PC-9 (cell line): Measurements from ENCODE around the gene AFF2. TPM values are rescaled to one million over a fixed set of nuclear protein-coding genes. Genes with fewer than 3 reads are reported as not detected.

Experiments used
- BruUV-seq: library from RNA; stranded (reverse); fragments of 400-500 nt; replicated peaks from 2 replicates; lab custom pipeline; 2021; lab: Mats Ljungman, UMichigan
- CTCF ChIA-PET: fragments of 300-600 bp; sonication (Branson Sonifier 250); formaldehyde crosslinking; loops from one replicate; lab custom pipeline; 2022; ENCODE audit warnings: antibody characterized with exemption; lab: Charles Lee
- POLR2A ChIA-PET: fragments of 300-600 bp; sonication (Branson Sonifier 250); formaldehyde crosslinking; loops from one replicate; lab custom pipeline; 2022; ENCODE audit warnings: antibody characterized with exemption; ENCODE audit not compliant: unreplicated experiment; lab: Charles Lee
- DNase-seq, 2 experiments: peaks; one replicate each; pipeline versions ENCODE4 v3.0.0 to v3.0.0-alpha.2; 2015 to 2022; ENCODE audit warnings: mixed read lengths in 1 of 2
- H2AFZ ChIP-seq: fragments of 200-600 bp; sonication (generic); 2 replicates; pipeline ENCODE4 v1.8.1; 2017; ENCODE audit warnings: antibody characterized with exemption
- H3F3A ChIP-seq: fragments of 200-600 bp; sonication (generic); 2 replicates; pipeline ENCODE4 v1.8.1; 2017; ENCODE audit warnings: antibody characterized with exemption, mild to moderate bottlenecking, low read depth; ENCODE audit not compliant: insufficient read depth
- H3K27ac ChIP-seq: fragments of 200-600 bp; sonication (generic); 2 replicates; pipeline ENCODE4 v1.6.1; 2016; ENCODE audit warnings: mixed run types
- H3K27me3 ChIP-seq: fragments of 200-600 bp; sonication (generic); 2 replicates; pipeline ENCODE4 v1.6.1; 2016; ENCODE audit warnings: low read depth, mixed run types; ENCODE audit not compliant: insufficient read depth
- H3K36me3 ChIP-seq: fragments of 200-600 bp; sonication (generic); 2 replicates; pipeline ENCODE4 v1.6.1; 2016; ENCODE audit warnings: low read depth, mixed run types
- H3K4me1 ChIP-seq: fragments of 200-600 bp; sonication (generic); replicated peaks from 2 replicates; pipeline ENCODE4 v1.6.1; 2016; ENCODE audit warnings: mixed run types; ENCODE audit not compliant: insufficient read depth
- H3K4me2 ChIP-seq: fragments of 200-600 bp; sonication (generic); 2 replicates; pipeline ENCODE4 v1.6.1; 2017; ENCODE audit warnings: mixed run types
- H3K4me3 ChIP-seq: fragments of 200-600 bp; sonication (generic); 2 replicates; pipeline ENCODE4 v1.6.1; 2016; ENCODE audit warnings: mixed run types
- H3K79me2 ChIP-seq: fragments of 200-600 bp; sonication (generic); 2 replicates; pipeline ENCODE4 v1.6.1; 2017; ENCODE audit warnings: low read depth, mixed run types
- H3K9me2 ChIP-seq: fragments of 200-600 bp; sonication (generic); 2 replicates; pipeline ENCODE4 v1.8.1; 2017; ENCODE audit warnings: mild to moderate bottlenecking; ENCODE audit not compliant: insufficient read depth
- H3K9me3 ChIP-seq: fragments of 200-600 bp; sonication (generic); 2 replicates; pipeline ENCODE4 v1.8.1; 2016; ENCODE audit warnings: low read depth; ENCODE audit not compliant: insufficient read depth
- H4K20me1 ChIP-seq: fragments of 200-600 bp; sonication (generic); 2 replicates; pipeline ENCODE4 v1.8.1; 2017; ENCODE audit not compliant: insufficient read depth
- EZH2 ChIP-seq: fragments of 200-600 bp; sonication (generic); IDR thresholded peaks from 2 replicates; pipeline ENCODE4 v1.8.0; 2017; ENCODE audit warnings: antibody characterized with exemption, low read depth
- intact Hi-C: fragments of 100-400 bp; cut with micrococcal nuclease; formaldehyde crosslinking; loops from one replicate; pipeline ENCODE4 v1.10.0; 2022; ENCODE audit not compliant: unreplicated experiment
- total RNA-seq: library from RNA; stranded (reverse); gene quantifications from 2 replicates; pipeline ENCODE4 v1.2.3, GENCODE V29; 2021
- TF ChIP-seq, protein P1 (sequence below): fragments of 200-600 bp; sonication (generic); conservative IDR thresholded peaks from 2 replicates; pipeline ENCODE4 v1.6.1; 2017; ENCODE audit warnings: mixed run types, antibody characterized with exemption, mild to moderate bottlenecking, moderate library complexity

AFF2 gene
- total RNA-seq, 1 experiment from 2014 or later: not detected

- no peak for TF ChIP-seq EZH2
- TF ChIP-seq, protein P1, sequence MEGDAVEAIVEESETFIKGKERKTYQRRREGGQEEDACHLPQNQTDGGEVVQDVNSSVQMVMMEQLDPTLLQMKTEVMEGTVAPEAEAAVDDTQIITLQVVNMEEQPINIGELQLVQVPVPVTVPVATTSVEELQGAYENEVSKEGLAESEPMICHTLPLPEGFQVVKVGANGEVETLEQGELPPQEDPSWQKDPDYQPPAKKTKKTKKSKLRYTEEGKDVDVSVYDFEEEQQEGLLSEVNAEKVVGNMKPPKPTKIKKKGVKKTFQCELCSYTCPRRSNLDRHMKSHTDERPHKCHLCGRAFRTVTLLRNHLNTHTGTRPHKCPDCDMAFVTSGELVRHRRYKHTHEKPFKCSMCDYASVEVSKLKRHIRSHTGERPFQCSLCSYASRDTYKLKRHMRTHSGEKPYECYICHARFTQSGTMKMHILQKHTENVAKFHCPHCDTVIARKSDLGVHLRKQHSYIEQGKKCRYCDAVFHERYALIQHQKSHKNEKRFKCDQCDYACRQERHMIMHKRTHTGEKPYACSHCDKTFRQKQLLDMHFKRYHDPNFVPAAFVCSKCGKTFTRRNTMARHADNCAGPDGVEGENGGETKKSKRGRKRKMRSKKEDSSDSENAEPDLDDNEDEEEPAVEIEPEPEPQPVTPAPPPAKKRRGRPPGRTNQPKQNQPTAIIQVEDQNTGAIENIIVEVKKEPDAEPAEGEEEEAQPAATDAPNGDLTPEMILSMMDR: no peak
- intact Hi-C loops: no loop called here
- H2AFZ ChIP-seq: no peak overlapping the region
- no peaks in the 10 kb centered on the region for H3F3A ChIP-seq
- no peaks in the 10 kb centered on the region for H3K4me1 ChIP-seq
- no peaks in the 10 kb centered on the region for H3K79me2 ChIP-seq
- no peak overlapping the region for H3K4me2 ChIP-seq
- BruUV-seq: no TSS peak
- no peak for DNase-seq
- H3K27me3 ChIP-seq: peaks cover 5% of the 10 kb centered on the region; the same call in 1 of the 2 replicates
- no peaks in the 10 kb centered on the region for H4K20me1 ChIP-seq
- H3K4me3 ChIP-seq: no peak overlapping the region
- no peaks in the 10 kb centered on the region for H3K9me2 ChIP-seq
- no peaks in the 10 kb centered on the region for H3K36me3 ChIP-seq
- no peak overlapping the region for H3K27ac ChIP-seq
- POLR2A ChIA-PET: no interaction called here
- no peaks in the 10 kb centered on the region for H3K9me3 ChIP-seq
- CTCF ChIA-PET: no interaction called here
Measured at GRCh38 chrX:148593146-148593545, 92.7 kb downstream of the AFF2 start.

DNA sequence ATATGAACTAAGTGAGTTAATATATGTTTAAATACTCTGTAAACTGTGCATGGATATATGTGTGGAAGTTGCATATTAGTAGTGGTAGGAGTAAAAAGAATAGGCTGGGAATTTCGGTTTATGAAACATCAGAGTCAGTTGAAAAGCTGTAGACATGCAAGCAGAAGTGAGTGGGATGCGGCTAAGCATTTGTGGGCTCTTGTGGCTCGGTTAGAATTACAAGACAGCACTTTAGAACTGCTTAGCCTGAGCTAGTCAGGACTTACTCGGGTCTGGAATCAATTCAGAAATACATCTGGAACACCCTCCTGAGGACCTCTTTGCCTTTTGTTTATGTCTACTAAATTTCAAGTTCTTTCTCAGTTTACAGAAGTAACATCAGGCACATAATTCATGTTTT lies 93.6 kb downstream of the AFF2 start:
- Histone ChIP-seq H3K4me2 (no peak overlapping the region), H3F3A (no peaks in the 10 kb centered on the region), H4K20me1 (no peaks in the 10 kb centered on the region), H3K27me3 (no peaks in the 10 kb centered on the region), H3K4me1 (no peaks in the 10 kb centered on the region), H3K27ac (no peak overlapping the region), H3K9me2 (no peaks in the 10 kb centered on the region), H3K36me3 (no peaks in the 10 kb centered on the region), H2AFZ (no peak overlapping the region), H3K9me3 (no peaks in the 10 kb centered on the region), H3K79me2 (no peaks in the 10 kb centered on the region), H3K4me3 (no peak overlapping the region)
- TF ChIP-seq EZH2: no peak
- TF ChIP-seq, protein P1: no peak
- ChIA-PET CTCF (no interaction called here), POLR2A (no interaction called here)
- intact Hi-C loops: no loop called here
- BruUV-seq: no TSS peak
- DNase-seq: no peak

DNA sequence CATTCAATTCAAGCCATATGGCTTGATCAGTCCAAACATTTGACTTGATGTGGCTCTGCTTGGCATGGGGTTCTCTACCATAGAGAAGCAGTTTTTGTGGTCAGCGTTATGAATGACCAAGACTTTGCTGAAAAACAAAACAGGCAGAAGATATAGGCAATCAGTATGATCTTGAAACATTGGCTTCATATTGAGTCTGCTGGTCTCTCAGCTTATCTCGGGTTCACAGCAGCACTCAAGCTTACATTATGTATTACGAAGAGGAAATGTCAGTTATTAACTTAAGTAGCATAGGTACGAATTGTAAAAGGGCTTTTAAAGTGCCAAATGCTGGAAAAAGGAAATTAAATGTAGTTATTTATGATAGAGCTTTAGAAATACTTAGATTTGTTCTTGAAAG lies 99.0 kb downstream of the AFF2 start:
- no TSS peak for BruUV-seq
- no peaks in the 10 kb centered on the region for H4K20me1 ChIP-seq
- no peaks in the 10 kb centered on the region for H3K4me1 ChIP-seq
- no peaks in the 10 kb centered on the region for H3K79me2 ChIP-seq
- no peaks in the 10 kb centered on the region for H3K9me2 ChIP-seq
- no peaks in the 10 kb centered on the region for H3K27me3 ChIP-seq
- DNase-seq: no peak
- no peaks in the 10 kb centered on the region for H3F3A ChIP-seq
- H3K9me3 ChIP-seq: no peaks in the 10 kb centered on the region
- H3K27ac ChIP-seq: no peak overlapping the region
- no peak overlapping the region for H3K4me3 ChIP-seq
- TF ChIP-seq EZH2: no peak
- TF ChIP-seq, protein P1: no peak
- ChIA-PET POLR2A (no interaction called here), CTCF (no interaction called here)
- H3K36me3 ChIP-seq: no peaks in the 10 kb centered on the region
- H3K4me2 ChIP-seq: no peak overlapping the region
- no peak overlapping the region for H2AFZ ChIP-seq
- intact Hi-C loops: no loop called here
